ENCODE data around the gene TXN. TPM values are rescaled to one million over a fixed set of nuclear protein-coding genes. Genes with fewer than 3 reads are reported as not detected.

Gene TXN
- total RNA-seq, result 100 to 1,000 TPM in 2 of 3 donors, 10 to 100 TPM in 1; 96.7 to 196 (median 145) TPM

GRCh38 chr9:110256380-110257096 lies at the start of gene TXN:
TXN (minus strand) TSS chr9:110256507; CDS start chr9:110256435, 72 bp downstream.
- H3K36me3 ChIP-seq, result no peaks in the 10 kb centered on the region
- peaks cover 0 to 9% of the 10 kb centered on the region in 2 donors for H3K4me1 ChIP-seq
- intact Hi-C loops (cut with DNase I; ENCODE audit: low total_unique reads), result no loop called here
- peak within 1 kb of the TSS; percentile 91 to 96 for H3K27ac ChIP-seq
- H3K27me3 ChIP-seq, result no peaks in the 10 kb centered on the region
- H3K9me3 ChIP-seq, result no peaks in the 10 kb centered on the region
- no peak for TF ChIP-seq POLR2A (IDR thresholded peaks at IDR 0.05)
- TF ChIP-seq, protein P1, sequence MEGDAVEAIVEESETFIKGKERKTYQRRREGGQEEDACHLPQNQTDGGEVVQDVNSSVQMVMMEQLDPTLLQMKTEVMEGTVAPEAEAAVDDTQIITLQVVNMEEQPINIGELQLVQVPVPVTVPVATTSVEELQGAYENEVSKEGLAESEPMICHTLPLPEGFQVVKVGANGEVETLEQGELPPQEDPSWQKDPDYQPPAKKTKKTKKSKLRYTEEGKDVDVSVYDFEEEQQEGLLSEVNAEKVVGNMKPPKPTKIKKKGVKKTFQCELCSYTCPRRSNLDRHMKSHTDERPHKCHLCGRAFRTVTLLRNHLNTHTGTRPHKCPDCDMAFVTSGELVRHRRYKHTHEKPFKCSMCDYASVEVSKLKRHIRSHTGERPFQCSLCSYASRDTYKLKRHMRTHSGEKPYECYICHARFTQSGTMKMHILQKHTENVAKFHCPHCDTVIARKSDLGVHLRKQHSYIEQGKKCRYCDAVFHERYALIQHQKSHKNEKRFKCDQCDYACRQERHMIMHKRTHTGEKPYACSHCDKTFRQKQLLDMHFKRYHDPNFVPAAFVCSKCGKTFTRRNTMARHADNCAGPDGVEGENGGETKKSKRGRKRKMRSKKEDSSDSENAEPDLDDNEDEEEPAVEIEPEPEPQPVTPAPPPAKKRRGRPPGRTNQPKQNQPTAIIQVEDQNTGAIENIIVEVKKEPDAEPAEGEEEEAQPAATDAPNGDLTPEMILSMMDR (IDR thresholded peaks at IDR 0.05), result no peak
- peak; percentile 63 to 81 (median 79) for TF ChIP-seq POLR2AphosphoS5 (IDR thresholded peaks at IDR 0.05)
- DNase-seq (ENCODE audit: low spot score in 2 of 2), result peak; percentile 78 to 87
- peak within 1 kb of the TSS; percentile 91 to 98 (median 92) for H3K4me3 ChIP-seq

- Histone ChIP-seq H3K9me3 (no peaks in the 10 kb centered on the region), H3K36me3 (no peaks in the 10 kb centered on the region), H3K27ac (no peak overlapping the region), H3K27me3 (no peaks in the 10 kb centered on the region), H3K4me3 (no peak overlapping the region), H3K4me1 (no peaks in the 10 kb centered on the region)
- no peak for TF ChIP-seq POLR2AphosphoS5 (IDR thresholded peaks at IDR 0.05)
- TF ChIP-seq, protein P1 (IDR thresholded peaks at IDR 0.05), result no peak
- no peak for TF ChIP-seq POLR2A (IDR thresholded peaks at IDR 0.05)
- intact Hi-C loops (cut with DNase I; ENCODE audit: low total_unique reads), result no loop called here
- DNase-seq (ENCODE audit: low spot score in 2 of 2), result no peak
These were observed 46.8 kb upstream of the TXN start for GRCh38 chr9:110303133-110303532.

DNA sequence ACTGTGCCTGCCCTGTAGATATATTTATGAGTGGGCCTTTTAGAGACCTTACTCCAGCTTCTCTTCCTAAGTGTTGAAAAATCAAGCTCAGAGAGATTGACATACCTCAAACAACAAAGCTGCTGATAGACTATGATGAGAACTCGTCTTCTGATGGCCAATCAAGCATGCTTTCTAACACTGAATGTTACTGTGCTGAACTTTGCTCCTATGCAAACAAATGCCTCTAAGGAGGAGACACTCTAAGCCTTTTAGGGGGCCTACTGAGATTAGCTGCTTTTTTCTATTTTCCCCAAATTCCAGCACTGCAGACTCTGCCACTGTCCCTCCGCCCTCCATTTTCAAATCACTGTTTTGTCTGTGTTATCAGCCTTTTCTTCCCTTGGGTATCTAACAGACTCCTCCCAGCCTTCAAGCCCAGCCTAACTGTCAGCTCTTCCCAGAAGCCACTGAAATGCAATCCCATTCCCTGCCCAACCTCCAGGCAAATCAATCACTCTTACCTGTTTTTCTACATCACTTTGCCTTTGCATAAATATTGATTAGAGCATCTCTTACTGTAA lies 41.8 kb upstream of the TXN start:
- intact Hi-C loops (cut with DNase I; ENCODE audit: low total_unique reads), result no loop called here

DNA sequence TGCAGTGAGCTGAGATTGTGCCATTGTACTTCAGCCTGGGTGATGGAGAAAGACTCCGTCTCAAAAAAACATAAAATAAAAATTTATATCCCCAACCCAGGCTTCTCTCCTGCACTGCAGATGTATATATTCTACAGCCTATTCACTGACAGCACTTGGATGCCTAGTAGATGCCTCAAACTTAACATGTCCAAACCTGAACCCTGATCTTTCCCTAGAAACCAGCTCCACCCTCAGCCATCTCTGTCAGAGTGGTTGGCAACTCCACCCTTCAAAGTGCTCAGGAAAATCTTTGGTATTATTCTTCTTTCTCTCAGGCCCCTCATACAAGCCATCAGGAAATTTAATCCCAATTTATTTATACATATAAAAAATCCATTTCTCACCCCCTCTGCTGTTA lies 36.9 kb upstream of the TXN start:
- no peaks in the 10 kb centered on the region for H3K36me3 ChIP-seq
- H3K27me3 ChIP-seq, result no peaks in the 10 kb centered on the region
- DNase-seq (ENCODE audit: low spot score in 2 of 2), result no peak
- no peaks in the 10 kb centered on the region for H3K9me3 ChIP-seq
- H3K27ac ChIP-seq, result no peak overlapping the region
- TF ChIP-seq POLR2AphosphoS5 (IDR thresholded peaks at IDR 0.05), result no peak
- TF ChIP-seq, protein P1 (IDR thresholded peaks at IDR 0.05), result no peak
- TF ChIP-seq POLR2A (IDR thresholded peaks at IDR 0.05), result no peak
- intact Hi-C loops (cut with DNase I; ENCODE audit: low total_unique reads), result no loop called here
- no peaks in the 10 kb centered on the region for H3K4me1 ChIP-seq
- no peak overlapping the region for H3K4me3 ChIP-seq

More for the DNA sequence above, 41.8 kb upstream of the TXN start:
- Histone ChIP-seq H3K4me1 (no peaks in the 10 kb centered on the region), H3K4me3 (no peak overlapping the region), H3K27me3 (no peaks in the 10 kb centered on the region), H3K36me3 (no peaks in the 10 kb centered on the region), H3K27ac (no peak overlapping the region), H3K9me3 (no peaks in the 10 kb centered on the region)
- TF ChIP-seq POLR2AphosphoS5 (IDR thresholded peaks at IDR 0.05) (no peak), POLR2A (IDR thresholded peaks at IDR 0.05) (no peak)
- TF ChIP-seq, protein P1 (IDR thresholded peaks at IDR 0.05), result no peak
- DNase-seq (ENCODE audit: low spot score in 2 of 2), result no peak

GRCh38 chr9:110291921-110292557 lies 35.7 kb upstream of the TXN start:
- Histone ChIP-seq H3K27ac (no peak overlapping the region), H3K9me3 (no peaks in the 10 kb centered on the region), H3K36me3 (no peaks in the 10 kb centered on the region), H3K4me1 (no peaks in the 10 kb centered on the region), H3K27me3 (no peaks in the 10 kb centered on the region), H3K4me3 (no peak overlapping the region)
- no peak for DNase-seq (ENCODE audit: low spot score in 2 of 2)
- TF ChIP-seq, protein P1 (IDR thresholded peaks at IDR 0.05), result no peak
- TF ChIP-seq POLR2AphosphoS5 (IDR thresholded peaks at IDR 0.05), result no peak
- TF ChIP-seq POLR2A (IDR thresholded peaks at IDR 0.05), result no peak
- intact Hi-C loops (cut with DNase I; ENCODE audit: low total_unique reads), result no loop called here

Measured in breast epithelium (tissue), 4 donors.